Skeletal muscle tissue (tissue), 4 donors: Measurements from ENCODE around the gene MYCBPAP. TPM values are rescaled to one million over a fixed set of nuclear protein-coding genes. Genes with fewer than 3 reads are reported as not detected.
"Not testable (repeated sequence)": the region's sequence is repeated elsewhere in the genome, so short reads cannot be mapped to it uniquely, and the experiment has no call there.

Experiments
- H3K27ac ChIP-seq: one replicate; pipeline ENCODE4 v1.7.0; 2013; ENCODE audit warnings: mild to moderate bottlenecking, low read depth, low read length, inconsistent platforms
- H3K27me3 ChIP-seq, 3 donors: one replicate each; pipeline ENCODE4 v1.7.0; 2013; ENCODE audit warnings: low read length in 3 of 3; ENCODE audit not compliant: control insufficient read depth in 3 of 3, insufficient read depth in 3 of 3
- H3K36me3 ChIP-seq, 3 donors: one replicate each; pipeline ENCODE4 v1.7.0; 2013; ENCODE audit warnings: low read length in 3 of 3; ENCODE audit not compliant: control insufficient read depth in 3 of 3, insufficient read depth in 3 of 3
- H3K4me1 ChIP-seq, 3 donors: one replicate each; pipeline ENCODE4 v1.7.0; 2013; ENCODE audit warnings: low read length in 3 of 3, mild to moderate bottlenecking in 3 of 3; ENCODE audit not compliant: control insufficient read depth in 3 of 3, insufficient read depth in 3 of 3
- H3K4me3 ChIP-seq, 3 donors: one replicate each; pipeline ENCODE4 v1.7.0; 2013; ENCODE audit warnings: low read length in 3 of 3
- H3K9ac ChIP-seq, 3 donors: one replicate each; pipeline ENCODE4 v1.7.0; 2013; ENCODE audit warnings: low read length in 3 of 3, mild to moderate bottlenecking in 3 of 3, moderate library complexity in 2 of 3, low read depth in 1 of 3
- H3K9me3 ChIP-seq, 3 donors: one replicate each; pipeline ENCODE4 v1.7.0; 2013; ENCODE audit warnings: low read length in 3 of 3; ENCODE audit not compliant: control insufficient read depth in 3 of 3
- total RNA-seq: library from RNA; depleted of rRNA; stranded (reverse); fragments of >200 nt; gene quantifications from one replicate; pipeline ENCODE4 v1.2.3, GENCODE V29; 2014
- donor health status: Osteomylitis.

The MYCBPAP gene
- total RNA-seq, 1 donor from 2014 or later, result under 0.01 TPM

- H3K36me3 ChIP-seq, result peaks cover 5 to 10% (median 7%) of the 10 kb centered on the region in 3 donors
- peak overlapping the region in 2 of 3 donors; percentile 14 to 45 for H3K4me3 ChIP-seq
- H3K27ac ChIP-seq, result peak overlapping the region; percentile 47
- H3K9ac ChIP-seq, result peak overlapping the region; percentile 27 to 69 (median 51)
- H3K9me3 ChIP-seq, result no peaks in the 10 kb centered on the region
- H3K27me3 ChIP-seq, result peaks cover 0 to 9% (median 5%) of the 10 kb centered on the region in 3 donors
- peaks cover 47 to 65% (median 48%) of the 10 kb centered on the region in 3 donors for H3K4me1 ChIP-seq
These were observed 37.0 kb upstream of the MYCBPAP start for GRCh38 chr17:50471009-50471905.

GRCh38 chr17:50472286-50472685, 36.0 kb upstream of the MYCBPAP start:
- Histone ChIP-seq H3K4me1 (peaks cover 45 to 56% (median 47%) of the 10 kb centered on the region in 3 donors), H3K27ac (peak overlapping the region; percentile 47), H3K9me3 (no peaks in the 10 kb centered on the region)

DNA sequence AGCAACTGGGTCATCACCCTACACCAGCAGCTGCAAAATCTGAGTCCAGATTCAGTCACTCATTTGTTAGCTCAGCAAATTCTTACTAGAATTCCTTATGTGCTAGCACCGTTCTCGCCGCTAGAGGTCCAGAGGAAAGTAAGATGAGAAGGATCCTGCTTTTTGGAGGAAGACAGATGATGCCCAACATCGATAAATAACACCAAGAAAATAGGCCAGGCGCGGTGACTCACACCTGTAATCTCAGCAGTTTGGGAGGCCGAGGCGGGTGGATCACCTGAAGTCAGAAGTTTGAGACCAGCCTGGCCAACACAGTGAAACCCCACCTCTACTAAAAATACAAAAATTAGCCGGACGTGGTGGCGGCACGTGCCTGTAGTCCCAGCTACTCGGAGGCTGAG, 35.5 kb upstream of the MYCBPAP start:
- Histone ChIP-seq H3K4me1 (peaks cover 47 to 54% (median 47%) of the 10 kb centered on the region in 3 donors), H3K27me3 (peaks cover 0 to 11% (median 9%) of the 10 kb centered on the region in 3 donors)
- not testable (repeated sequence) for H3K36me3 ChIP-seq, H3K27ac ChIP-seq, H3K9ac ChIP-seq, H3K4me3 ChIP-seq, H3K9me3 ChIP-seq

More at GRCh38 chr17:50472286-50472685, 36.0 kb upstream of the MYCBPAP start:
- H3K27me3 ChIP-seq, result peaks cover 0 to 11% (median 9%) of the 10 kb centered on the region in 3 donors
- peak overlapping the region in 1 of 3 donors; percentile 17 for H3K4me3 ChIP-seq
- H3K9ac ChIP-seq, result peak overlapping the region in 1 of 3 donors; percentile 69
- H3K36me3 ChIP-seq, result peaks cover 5 to 10% (median 7%) of the 10 kb centered on the region in 3 donors

DNA sequence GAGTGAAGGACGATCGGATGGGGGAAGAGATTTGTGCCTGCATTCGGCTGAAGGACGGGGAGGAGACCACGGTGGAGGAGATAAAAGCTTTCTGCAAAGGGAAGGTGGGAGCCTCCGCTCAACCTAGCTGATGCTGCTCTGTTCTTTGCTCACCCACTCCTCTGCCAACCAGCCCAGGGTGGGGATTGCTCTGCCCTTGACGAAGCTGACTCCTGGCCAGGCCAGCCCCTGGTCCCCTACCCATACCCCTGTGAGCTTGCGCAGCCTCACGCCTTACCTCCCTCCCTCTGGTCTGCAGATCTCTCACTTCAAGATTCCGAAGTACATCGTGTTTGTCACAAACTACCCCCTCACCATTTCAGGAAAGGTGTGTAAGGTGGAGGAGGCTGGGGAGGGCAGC, 34.3 kb upstream of the MYCBPAP start:
- Histone ChIP-seq H3K36me3 (peaks cover 5 to 10% (median 7%) of the 10 kb centered on the region in 3 donors), H3K4me3 (no peak overlapping the region), H3K4me1 (peaks cover 44 to 50% (median 44%) of the 10 kb centered on the region in 3 donors), H3K27ac (no peak overlapping the region), H3K27me3 (peaks cover 0 to 6% (median 0%) of the 10 kb centered on the region in 3 donors), H3K9me3 (no peaks in the 10 kb centered on the region), H3K9ac (peak overlapping the region in 1 of 3 donors; percentile 8)

GRCh38 chr17:50474523-50474922, 33.7 kb upstream of the MYCBPAP start:
- Histone ChIP-seq H3K36me3 (peaks cover 5 to 10% (median 7%) of the 10 kb centered on the region in 3 donors), H3K9ac (no peak overlapping the region), H3K9me3 (no peaks in the 10 kb centered on the region), H3K27me3 (peaks cover 0 to 6% (median 0%) of the 10 kb centered on the region in 3 donors), H3K4me1 (peaks cover 39 to 46% (median 44%) of the 10 kb centered on the region in 3 donors), H3K27ac (no peak overlapping the region), H3K4me3 (no peak overlapping the region)

DNA sequence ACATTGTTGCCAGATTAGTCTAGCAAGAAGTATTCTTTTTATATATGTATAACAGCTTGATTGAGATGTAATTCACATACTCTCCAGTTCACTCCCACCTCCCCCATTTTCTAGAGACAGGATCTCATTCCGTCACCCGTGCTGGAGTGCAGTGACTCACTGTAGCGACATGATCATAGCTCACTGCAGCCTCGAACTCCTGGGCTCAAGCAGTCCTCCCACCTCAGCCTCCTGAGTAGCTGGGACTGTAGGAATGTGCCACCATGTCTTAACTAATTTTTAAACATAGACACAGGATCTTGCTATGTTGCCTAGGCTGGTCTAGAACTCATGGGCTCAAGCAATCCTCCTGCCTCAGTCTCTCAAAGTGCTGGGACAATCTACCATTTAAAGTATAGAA, 32.9 kb upstream of the MYCBPAP start:
- Histone ChIP-seq H3K27me3 (peaks cover 0 to 6% (median 0%) of the 10 kb centered on the region in 3 donors), H3K9ac (no peak overlapping the region), H3K4me1 (peaks cover 37 to 46% (median 43%) of the 10 kb centered on the region in 3 donors), H3K36me3 (peaks cover 7 to 14% (median 10%) of the 10 kb centered on the region in 3 donors), H3K9me3 (no peaks in the 10 kb centered on the region), H3K4me3 (no peak overlapping the region), H3K27ac (no peak overlapping the region)

GRCh38 chr17:50475775-50476544, 32.3 kb upstream of the MYCBPAP start:
- H3K27ac ChIP-seq, H3K27me3 ChIP-seq, H3K4me3 ChIP-seq, H3K9me3 ChIP-seq: not testable (repeated sequence)
- Histone ChIP-seq H3K9ac (peak overlapping the region in 1 of 3 donors; percentile 5), H3K36me3 (peaks cover 7 to 16% (median 10%) of the 10 kb centered on the region in 3 donors), H3K4me1 (peaks cover 32 to 42% (median 38%) of the 10 kb centered on the region in 3 donors)

DNA sequence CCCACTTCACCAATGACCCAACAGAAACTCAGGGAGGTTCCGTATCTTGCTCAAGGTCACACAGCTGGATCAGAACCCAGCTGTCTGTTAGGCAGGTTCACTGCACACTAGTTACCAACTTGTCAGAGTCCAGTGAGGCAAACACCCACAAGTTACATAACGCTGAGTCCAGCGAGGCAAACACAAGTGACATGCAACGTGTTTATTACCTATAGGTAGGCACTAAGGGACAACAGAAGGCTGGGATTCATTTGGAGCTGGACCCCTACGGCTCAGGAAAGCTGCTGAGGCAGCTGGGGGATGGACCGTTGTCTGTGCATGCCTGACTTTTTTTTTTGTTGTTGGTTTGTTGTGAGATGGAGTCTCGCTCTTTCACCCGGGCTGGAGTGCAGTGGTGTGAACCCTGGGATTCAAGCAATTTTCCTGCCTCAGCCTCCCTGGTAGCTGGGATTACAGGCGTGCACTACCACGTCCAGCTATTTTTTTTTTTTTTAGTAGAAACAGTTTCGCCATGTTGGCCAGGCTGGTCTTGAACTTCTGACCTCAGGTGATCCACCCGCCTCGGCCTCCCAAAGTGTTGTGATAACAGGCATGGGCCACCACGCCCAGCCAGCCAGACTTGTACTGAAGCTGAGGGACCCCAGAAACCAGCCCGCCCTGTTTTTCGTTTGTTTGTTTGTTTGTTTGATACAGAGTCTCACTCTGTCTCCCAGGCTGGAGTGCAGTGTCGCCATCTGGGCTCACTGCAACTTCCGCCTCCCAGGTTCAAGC, 31.5 kb upstream of the MYCBPAP start:
- Histone ChIP-seq H3K36me3 (peaks cover 8 to 16% (median 16%) of the 10 kb centered on the region in 3 donors), H3K4me3 (no peak overlapping the region), H3K9ac (peak overlapping the region in 1 of 3 donors; percentile 5), H3K4me1 (peaks cover 28 to 35% (median 30%) of the 10 kb centered on the region in 3 donors), H3K9me3 (no peaks in the 10 kb centered on the region), H3K27me3 (peaks cover 0 to 6% (median 0%) of the 10 kb centered on the region in 3 donors), H3K27ac (no peak overlapping the region)

DNA sequence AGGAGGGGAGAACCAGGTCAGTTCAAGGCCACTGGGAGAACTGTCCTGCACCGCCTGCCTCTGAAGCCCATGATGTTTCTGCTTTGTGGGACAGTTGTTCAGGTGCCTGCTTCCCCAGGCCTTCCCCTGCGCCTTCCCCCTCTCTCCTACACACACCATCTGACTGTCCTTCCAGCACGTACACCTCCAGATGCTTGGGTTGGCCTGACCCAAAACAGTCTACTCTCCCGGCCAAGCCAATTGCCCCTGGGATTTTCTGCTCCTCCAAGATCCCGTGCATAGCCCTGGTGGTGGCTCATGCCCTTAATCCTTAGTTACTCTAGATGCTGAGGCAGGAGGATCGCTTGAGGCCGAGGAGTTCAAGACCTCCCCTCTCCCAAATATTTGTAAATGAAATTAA, 30.3 kb upstream of the MYCBPAP start:
- peaks cover 0 to 6% (median 0%) of the 10 kb centered on the region in 3 donors for H3K27me3 ChIP-seq
- H3K4me3 ChIP-seq, result peak overlapping the region; percentile 81 to 91 (median 89)
- H3K4me1 ChIP-seq, result peaks cover 24 to 35% (median 29%) of the 10 kb centered on the region in 3 donors
- peak overlapping the region; percentile 91 for H3K27ac ChIP-seq
- peak overlapping the region; percentile 86 to 94 (median 92) for H3K9ac ChIP-seq
- H3K36me3 ChIP-seq, result peaks cover 12 to 22% (median 16%) of the 10 kb centered on the region in 3 donors
- no peaks in the 10 kb centered on the region for H3K9me3 ChIP-seq
